ENCODE measurements around the gene MFN2. TPM values are rescaled to one million over a fixed set of nuclear protein-coding genes. Genes with fewer than 3 reads are reported as not detected.

The MFN2 gene
- total RNA-seq, 1 donor from 2014 or later, result 68.6 TPM

DNA sequence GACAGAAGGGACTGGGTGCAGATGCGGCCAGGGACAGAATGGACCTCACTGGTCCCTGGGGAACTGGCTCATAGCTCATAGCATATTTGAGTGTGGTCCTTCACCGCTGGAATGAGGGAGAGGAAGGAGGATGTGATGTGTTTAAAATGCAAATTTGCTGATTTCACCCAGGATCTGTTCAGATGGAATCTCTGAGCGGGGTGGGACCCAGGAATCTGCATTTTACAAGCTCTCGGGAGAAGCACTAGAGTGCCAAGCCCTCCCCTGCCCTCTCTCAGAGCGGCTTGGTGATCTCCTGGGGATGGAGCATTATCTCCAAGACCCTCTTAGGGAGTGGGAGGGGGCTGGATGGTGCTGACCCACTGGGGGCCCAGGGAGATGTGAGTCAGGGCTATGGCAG lies 22.8 kb upstream of the MFN2 start:
- intact Hi-C loops (cut with DNase I), result no loop called here
- no peak for ATAC-seq
- no peak for DNase-seq (ENCODE audit: low spot score)

DNA sequence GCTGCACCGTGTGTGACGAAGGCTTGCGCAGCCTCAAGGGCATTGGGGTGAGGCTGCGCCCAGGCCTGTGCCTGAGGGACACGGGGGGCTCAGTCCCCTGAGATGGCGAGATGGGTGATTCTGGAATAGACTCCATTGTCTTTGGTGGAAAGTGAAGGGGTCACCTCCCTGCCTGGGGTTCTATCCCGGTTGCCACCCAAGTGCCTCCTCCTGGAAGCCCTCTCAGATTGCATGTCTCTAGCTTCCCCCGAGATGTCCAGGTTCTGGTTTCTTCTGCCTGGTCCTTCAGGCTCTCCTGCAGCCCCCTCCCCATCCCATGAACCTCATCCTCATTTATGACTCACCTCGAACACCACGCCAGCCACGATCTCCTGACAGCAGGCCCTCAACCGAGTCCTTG lies 22.3 kb upstream of the MFN2 start:
- ATAC-seq (no peak), DNase-seq (ENCODE audit: low spot score) (no peak)
- intact Hi-C loops (cut with DNase I), result no loop called here

DNA sequence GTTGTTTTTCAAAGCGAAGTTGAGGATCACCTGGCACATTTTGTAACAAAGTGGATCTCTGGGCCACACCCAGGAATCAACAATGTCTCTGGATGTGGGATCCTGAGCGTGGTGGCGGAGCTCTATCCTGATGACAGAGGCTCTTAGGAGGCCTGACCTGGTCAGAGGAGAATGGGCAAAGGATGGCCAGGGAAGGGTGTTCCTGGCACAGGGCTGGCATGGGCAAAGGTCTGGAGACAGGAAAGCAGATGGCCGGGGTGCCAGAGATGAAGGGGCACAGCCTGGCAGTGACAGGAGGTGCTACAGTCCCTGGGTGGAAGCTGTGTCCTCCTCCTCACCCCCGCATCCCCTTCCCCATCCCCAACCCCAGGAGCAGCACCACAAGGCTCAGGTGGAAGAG lies 20.0 kb upstream of the MFN2 start:
- intact Hi-C loops (cut with DNase I), result loop anchor here (10.0 kb wide), 1 partner anchor 125 kb away; no protein-coding TSS in a partner anchor
- no peak for ATAC-seq
- DNase-seq (ENCODE audit: low spot score), result no peak

DNA sequence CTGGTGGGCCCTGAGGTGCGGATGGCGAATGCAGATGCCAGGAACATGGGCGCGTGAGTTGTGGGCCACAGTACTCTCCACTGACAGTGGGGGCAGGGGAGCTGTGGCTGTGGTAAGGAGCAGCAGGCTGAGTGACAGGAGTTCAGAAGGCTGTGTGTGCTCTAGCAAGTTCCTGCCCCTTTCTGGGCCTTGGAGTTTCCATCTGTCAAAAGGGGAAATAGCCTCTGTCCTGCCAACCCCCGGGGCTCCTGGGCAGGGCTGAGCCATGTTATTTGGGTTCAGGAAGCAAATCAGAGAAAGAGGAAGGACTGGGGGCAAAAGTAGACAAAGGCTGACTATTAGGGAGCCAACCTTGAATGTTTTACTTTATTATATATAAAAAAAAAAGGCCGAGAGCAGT lies 19.5 kb upstream of the MFN2 start:
- intact Hi-C loops (cut with DNase I), result loop anchor here (10.0 kb wide), 1 partner anchor 126 kb away; no protein-coding TSS in a partner anchor
- ATAC-seq (peak; percentile 55), DNase-seq (ENCODE audit: low spot score) (no peak)

DNA sequence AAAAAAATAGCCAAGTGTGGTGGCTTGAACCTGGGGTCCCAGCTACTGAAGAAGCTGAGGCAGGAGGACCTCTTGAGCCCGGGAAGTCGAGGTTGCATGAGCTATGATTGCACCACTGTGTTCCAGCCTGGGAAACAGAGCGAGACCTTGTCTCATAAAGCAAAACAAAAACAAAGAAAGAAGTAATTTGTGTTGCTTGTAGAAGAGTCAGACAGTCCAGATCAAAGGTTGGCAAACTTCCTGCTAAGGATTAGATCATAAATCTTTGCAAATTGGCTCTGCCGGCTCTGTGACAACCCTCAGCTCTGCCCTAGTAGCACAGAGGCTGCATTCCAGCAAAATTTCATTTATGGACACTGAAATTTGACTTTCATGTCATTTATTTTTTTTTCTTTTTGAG lies 19.0 kb upstream of the MFN2 start:
- intact Hi-C loops (cut with DNase I), result loop anchor here (10.0 kb wide), 1 partner anchor 126 kb away; no protein-coding TSS in a partner anchor
- DNase-seq (ENCODE audit: low spot score) (no peak), ATAC-seq (peak; percentile 64)

DNA sequence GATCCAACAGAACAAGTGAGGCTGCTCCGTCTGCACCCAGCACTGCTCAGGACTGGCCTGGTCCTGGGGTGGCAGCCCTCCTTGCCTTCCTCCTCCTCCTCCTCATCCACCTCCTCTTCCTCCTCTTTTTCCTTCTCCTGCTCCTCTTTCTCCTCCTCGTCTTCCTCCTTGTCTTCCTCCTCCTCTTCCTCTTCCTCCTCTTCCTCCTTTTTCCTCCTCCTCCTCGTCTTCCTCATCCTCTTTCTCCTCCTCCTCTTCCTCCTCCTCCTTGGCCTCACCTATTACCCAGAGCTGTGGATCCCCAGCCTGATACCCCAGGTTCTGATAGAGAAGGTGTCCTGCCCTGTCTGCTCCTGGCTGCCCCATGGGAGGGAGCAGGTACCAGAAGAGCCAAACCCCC lies 16.6 kb upstream of the MFN2 start:
- intact Hi-C loops (cut with DNase I), result loop anchor here (10.0 kb wide), 1 partner anchor 129 kb away; no protein-coding TSS in a partner anchor
- DNase-seq (ENCODE audit: low spot score), result no peak
- no peak for ATAC-seq

DNA sequence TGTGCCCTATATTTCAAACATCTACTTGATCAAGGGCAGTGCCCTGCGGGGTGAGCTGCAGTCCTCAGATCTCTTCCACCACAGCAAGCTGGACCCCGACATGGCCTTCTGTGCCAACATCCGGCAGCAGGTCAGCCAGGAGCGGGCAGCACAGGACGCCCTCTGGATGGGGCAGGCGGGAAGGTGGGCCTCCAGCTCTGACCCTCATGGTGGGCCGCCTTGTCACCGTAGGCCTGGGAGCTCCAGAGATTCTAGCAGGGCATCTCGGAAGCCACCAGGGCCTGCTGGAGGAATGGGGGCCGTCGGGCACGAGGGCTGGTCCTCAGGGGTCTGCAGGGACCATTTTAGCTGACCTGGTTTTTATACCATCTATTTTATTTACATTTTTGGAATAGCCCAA lies 15.6 kb upstream of the MFN2 start:
- no peak for ATAC-seq
- DNase-seq (ENCODE audit: low spot score), result no peak
- intact Hi-C loops (cut with DNase I), result loop anchor here (10.0 kb wide), 1 partner anchor 130 kb away; no protein-coding TSS in a partner anchor

DNA sequence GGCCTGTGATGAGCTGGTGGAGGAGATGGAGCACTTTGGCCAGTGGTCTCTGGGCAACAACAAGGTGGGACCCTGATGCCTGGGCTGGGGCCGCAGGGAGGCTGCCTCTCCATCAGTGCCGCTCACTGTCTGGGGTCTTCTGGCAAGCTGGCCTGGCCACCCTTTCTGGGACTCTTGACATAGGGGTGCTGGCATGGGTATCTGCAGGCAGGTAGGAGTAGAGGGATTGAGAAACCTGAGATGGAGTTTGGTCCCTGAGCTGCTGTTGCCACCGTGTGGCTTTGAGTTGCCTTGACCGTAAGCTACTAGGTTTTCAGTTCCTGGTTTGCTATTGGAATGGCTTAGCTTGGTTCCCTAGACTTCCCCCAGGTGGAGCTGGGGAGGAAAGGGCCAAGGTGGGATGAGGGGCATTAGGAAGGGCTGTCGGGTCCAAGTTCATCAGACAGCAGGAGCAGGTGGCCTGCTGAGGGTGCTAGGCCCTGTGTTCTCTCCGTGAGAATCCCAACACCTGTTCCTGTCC lies 13.2 kb upstream of the MFN2 start:
- intact Hi-C loops (cut with DNase I), result loop anchor here (10.0 kb wide), 1 partner anchor 132 kb away; no protein-coding TSS in a partner anchor
- no peak for DNase-seq (ENCODE audit: low spot score)

DNA sequence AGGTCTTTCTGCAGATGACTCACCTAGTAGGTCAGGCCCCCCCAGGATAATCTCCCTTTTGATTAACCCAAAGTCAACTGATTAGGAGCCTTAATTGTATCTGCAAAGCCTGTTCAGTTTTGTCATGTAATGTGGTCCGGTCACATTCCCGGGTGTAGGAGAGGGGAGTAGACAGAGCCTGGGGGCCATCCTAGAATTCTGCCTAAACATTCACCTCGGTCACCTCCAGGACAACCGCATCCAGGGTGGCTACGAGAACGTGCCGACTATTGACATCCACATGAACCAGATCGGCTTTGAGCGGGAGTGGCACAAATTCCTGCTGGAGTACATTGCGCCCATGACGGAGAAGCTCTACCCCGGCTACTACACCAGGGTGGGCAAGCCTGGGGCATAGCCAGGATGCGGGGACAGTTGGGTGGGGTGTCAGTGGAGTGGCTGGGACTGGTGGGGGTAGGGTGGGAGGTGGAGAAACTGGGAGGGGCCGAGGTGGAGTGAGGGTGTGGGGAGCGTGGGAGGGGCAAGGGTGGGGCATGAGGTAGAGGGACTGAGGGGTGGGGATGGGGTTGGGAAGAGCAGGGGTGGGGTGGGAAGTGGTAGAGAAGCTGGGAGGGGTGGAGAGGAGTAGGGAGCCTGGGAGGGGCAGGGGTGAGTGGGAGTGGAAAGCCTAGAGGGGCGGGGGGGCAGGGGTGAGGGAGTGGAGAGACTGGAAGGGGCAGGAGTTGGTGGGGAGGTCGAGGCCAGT lies 9.6 kb upstream of the MFN2 start:
- intact Hi-C loops (cut with DNase I), result loop anchor here (10.0 kb wide), 1 partner anchor 56 kb away; no protein-coding TSS in a partner anchor
- ATAC-seq (no peak), DNase-seq (ENCODE audit: low spot score) (no peak)

More for the DNA sequence above, 13.2 kb upstream of the MFN2 start:
- ATAC-seq, result peak; percentile 45

DNA sequence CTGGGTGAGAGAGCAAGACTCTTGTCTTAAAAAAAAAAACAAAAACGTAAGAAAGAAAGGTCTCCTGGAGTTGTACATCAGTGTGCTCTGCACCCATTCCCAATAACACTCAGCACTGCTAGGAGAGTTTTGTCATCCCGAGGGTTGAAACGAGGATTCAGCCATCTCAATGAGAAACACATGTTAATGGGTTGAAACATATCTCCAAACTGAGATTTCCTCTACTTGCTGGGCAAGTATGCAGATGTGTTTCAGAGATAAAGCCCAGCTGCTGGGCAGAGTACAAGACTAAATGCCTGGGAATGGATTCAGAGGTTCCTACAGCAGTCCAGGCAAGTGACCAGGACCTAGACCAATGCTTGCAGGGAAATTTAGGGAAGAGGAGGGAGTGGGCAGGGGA lies 2.6 kb upstream of the MFN2 start:
- intact Hi-C loops (cut with DNase I), result loop anchor here (10.0 kb wide), 1 partner anchor 63 kb away; no protein-coding TSS in a partner anchor
- DNase-seq (ENCODE audit: low spot score) (no peak), ATAC-seq (no peak)

DNA sequence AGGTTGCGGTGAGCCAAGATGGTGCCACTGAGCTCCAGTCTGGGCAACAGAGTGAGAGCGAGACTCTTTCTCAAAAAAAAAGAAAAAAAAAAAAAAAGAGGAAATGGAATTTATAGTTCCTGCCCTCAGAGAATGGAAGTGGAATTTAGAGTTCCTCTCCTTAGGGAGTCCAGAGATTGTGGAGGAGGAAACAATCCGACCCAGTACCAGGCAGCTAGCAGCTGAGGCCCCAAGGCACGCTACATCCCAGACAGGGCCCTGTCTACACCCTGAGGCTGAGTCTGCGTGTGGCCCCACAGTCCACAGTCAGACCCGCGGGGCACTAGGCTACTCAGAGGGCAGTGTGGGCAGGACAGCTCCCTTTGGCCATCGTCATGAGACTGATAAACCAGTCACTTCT lies 1.9 kb upstream of the MFN2 start:
- no peak for ATAC-seq
- no peak for DNase-seq (ENCODE audit: low spot score)
- intact Hi-C loops (cut with DNase I), result loop anchor here (10.0 kb wide), 1 partner anchor 64 kb away; no protein-coding TSS in a partner anchor

DNA sequence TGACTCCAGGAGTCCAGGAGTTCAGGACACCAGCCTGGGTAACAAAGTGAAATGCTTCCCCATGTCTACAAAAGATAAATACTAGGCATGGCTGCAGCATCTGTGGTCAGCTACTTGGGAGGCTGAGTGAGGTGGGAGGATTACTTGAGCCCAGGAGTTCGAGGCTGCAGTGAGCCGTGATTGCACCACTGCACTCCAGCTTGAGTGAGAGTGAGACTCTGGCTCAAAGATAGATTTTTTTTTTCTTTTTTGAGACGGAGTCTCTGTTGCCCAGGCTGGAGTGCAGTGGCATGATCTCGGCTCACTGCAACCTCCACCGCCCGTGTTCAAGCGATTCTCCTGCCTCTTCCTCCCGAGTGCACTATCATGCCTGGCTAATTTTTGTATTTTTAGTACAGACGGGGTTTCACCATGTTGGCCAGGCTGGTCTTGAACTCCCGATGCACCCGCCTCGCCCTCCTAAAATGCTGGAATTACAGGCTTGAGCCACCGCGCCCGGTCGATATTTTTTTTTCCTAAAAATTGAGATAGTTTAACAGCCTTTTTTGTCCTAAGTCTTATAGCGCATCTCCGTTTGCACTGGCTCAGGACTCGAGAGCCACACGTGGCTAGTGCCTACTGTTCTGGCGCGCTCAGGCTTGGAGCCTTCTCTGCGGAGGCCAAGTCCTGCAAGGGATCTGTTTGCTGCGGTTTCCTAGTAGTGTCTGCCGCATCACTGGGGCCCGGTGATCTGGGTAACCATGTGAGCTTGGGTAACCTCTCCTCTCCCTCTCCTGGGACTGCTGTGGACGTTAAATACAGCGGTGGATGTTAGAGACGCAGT lies 1.0 kb upstream of the MFN2 start:
- intact Hi-C loops (cut with DNase I), result loop anchor here (10.0 kb wide), 1 partner anchor 64 kb away; no protein-coding TSS in a partner anchor
- DNase-seq (ENCODE audit: low spot score), result peak; percentile 69

DNA sequence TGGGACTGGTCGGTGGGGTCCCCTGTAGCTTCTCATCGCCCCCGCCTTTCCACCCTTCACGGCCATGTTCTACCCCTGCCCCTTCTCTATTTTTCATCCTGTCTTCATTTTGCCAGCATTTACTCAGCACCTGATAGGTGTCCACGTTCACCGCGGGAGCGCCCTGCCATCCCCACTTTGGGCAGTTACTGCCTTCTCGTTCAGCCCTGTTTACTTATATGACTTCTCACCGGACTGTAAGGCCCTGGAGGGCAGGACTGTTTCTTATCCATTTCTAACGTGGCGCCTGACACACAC lies 380 bp downstream of the MFN2 start:
- no peak for ATAC-seq
- DNase-seq (ENCODE audit: low spot score), result no peak
- intact Hi-C loops (cut with DNase I), result no loop called here

More for the DNA sequence above, 1.0 kb upstream of the MFN2 start:
- peak; percentile 64 for ATAC-seq

DNA sequence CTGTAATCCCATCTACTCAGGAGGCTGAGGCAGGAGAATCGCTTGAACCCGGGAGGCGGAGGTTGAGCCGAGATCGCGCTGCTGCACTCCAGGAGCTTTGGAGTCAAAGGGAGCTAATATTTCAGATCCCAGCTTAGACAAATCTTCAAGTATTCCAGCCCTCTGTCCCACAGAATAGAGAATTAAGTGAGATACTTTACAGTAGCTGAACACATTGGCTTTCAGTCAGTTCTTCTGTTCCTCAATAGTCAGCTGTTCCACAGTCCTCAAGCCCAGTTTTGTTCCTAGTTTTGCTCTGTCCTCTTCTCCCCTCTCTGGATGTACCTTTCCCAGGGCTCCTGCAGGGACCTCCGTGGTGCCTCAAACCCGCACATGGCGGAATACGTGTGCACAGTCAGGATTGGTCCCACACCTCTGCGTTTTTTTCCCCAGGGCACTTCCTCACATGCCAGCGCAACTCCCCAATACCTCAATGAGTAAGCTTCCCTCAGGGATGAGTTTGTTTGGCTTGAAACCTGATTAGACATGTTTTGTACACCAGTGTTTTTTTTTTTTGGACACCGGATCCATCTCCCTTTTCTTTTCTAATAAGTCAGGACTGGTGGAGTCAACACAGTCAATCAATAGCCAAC lies 1.2 kb downstream of the MFN2 start:
- DNase-seq (ENCODE audit: low spot score) (no peak), ATAC-seq (no peak)
- intact Hi-C loops (cut with DNase I), result no loop called here

DNA sequence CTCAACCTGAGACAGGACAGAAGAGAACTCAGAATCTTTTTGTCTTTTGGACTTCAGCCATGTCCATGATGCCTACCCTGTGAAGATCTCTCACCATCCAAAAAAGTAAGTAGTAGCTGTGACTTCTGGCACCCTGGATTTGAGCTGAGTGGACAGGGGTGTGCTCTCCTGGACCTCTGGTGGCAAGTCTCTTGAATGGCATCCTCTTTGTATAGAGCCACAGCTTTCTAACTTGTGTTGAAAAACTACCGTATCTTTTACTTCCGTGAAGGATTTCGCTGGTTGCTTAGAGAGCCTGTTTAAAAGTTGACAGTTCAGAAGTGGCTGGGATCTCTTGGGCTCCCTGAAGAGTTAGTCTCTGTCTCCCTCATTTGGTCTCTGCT lies 1.8 kb downstream of the MFN2 start:
- intact Hi-C loops (cut with DNase I), result no loop called here
- ATAC-seq (no peak), DNase-seq (ENCODE audit: low spot score) (no peak)

DNA sequence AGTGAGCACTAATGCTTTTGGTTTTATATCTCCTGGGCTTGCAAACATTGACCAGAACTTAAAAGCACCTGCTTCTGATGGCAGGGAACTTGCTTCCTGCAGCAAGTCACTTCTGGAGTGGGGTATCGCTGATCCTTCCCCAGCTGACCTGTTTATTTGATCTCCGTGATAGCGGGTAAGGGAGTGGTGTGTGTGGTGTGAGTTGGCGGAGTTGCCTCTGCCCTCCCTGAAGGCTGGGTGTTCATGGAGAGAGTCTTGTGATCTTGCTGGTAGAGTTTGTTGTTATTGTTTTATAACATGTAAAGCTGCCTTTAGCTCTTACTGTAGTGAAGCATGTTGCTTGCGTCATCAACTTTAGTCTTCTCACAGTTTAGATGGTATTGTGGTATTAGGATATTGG lies 3.9 kb downstream of the MFN2 start:
- ATAC-seq, result no peak
- no peak for DNase-seq (ENCODE audit: low spot score)
- intact Hi-C loops (cut with DNase I), result no loop called here

DNA sequence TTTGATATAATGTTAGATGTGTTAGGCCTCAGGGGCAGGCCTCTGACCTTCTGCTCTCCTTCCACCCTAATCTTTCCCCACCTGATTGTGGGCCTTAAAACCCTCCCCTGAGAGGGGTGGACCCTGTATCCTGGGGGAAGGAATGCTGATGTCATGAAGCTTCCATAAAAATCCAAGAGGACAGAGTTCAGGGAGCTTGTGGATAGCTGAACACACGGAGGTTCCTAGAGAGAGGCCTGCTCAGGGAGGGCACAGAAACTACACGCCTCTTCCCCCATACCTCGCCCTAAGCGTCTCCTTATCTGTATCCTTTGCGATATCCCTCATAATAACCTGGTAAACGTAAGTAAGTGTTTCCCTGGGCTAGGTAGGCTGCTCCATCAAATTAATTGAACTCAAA lies 4.3 kb downstream of the MFN2 start:
- ATAC-seq (no peak), DNase-seq (ENCODE audit: low spot score) (no peak)
- intact Hi-C loops (cut with DNase I), result no loop called here

DNA sequence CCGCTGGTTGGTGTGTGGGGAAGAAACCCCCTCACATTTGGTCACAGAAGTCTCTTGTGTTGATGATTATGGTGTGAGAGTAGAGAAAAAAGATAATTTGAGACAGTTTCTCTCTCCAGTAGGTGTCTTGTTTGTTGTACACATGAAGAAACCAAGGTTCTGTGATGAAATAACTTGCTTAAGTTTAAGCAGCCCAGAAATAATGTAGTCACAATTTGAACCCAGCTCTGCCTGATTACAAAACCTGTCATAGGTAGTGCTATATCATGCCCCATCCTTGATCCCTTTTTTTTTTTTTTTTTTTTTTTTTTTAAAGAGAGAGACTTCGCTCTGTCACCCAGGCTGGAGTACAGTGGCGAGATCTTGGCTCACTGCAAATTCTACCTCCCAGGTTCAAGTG lies 4.9 kb downstream of the MFN2 start:
- intact Hi-C loops (cut with DNase I), result no loop called here
- ATAC-seq, result no peak
- no peak for DNase-seq (ENCODE audit: low spot score)

DNA sequence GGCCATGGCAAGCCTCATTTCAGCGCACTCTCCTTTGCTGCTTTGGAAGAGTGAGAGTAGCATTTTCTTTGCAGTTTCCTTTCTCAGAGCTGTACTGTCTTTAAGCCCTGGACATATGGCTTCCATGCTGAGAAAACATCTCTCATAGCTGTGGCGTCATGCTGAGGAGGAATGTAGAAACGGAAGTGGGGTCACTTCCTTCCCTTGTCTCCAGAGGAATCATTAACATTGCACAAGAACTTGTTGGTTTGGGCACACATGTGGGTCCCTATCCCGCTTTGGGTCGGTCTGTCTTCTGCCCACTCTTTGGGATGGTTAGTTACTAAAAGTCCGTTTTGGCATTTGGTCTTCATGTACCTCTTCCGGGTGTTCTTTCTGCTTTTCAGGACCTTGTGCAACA lies 5.6 kb downstream of the MFN2 start:
- no peak for DNase-seq (ENCODE audit: low spot score)
- intact Hi-C loops (cut with DNase I), result no loop called here
- no peak for ATAC-seq

Measured in sciatic nerve (tissue), 2 donors.